Stimulated activated CD8-positive, alpha-beta memory T cell treated with anti-CD3 and anti-CD28 coated beads, Interleukin-2, amount 100 ng/mL, for 48 hours (primary cell): Measurements from ENCODE around the gene PES1.
"Not testable (repeated sequence)": the region's sequence is repeated elsewhere in the genome, so short reads cannot be mapped to it uniquely, and the experiment has no call there.

Experiments used
- DNase-seq, 2 donors: peaks; one replicate each; pipeline ENCODE4 v3.0.0-alpha.2; 2020; ENCODE audit warnings: low read depth in 2 of 2

PES1 gene

GRCh38 chr22:30591588-30592359 lies at the start of gene PES1:
TSS of gene PES1 (minus strand) at chr22:30591910. CDS start at chr22:30591833, 77 bp downstream.
- DNase-seq = peak; percentile 81 to 88

GRCh38 chr22:30640839-30641430 lies 49.2 kb upstream of the PES1 start:
- DNase-seq = no peak

GRCh38 chr22:30640361-30640760 lies 48.7 kb upstream of the PES1 start:
- no peak for DNase-seq

GRCh38 chr22:30637701-30638114 lies 46.0 kb upstream of the PES1 start:
- no peak for DNase-seq

GRCh38 chr22:30636226-30637077 lies 44.7 kb upstream of the PES1 start:
- DNase-seq = no peak

GRCh38 chr22:30635273-30636225 lies 43.8 kb upstream of the PES1 start, which contains the start of gene SLC35E4:
TSS of gene SLC35E4 (plus strand) at chr22:30635781. CDS start at chr22:30636451, 670 bp downstream.
- peak; percentile 95 to 97 for DNase-seq

GRCh38 chr22:30634471-30635233 lies 42.9 kb upstream of the PES1 start:
- DNase-seq = peak; percentile 82 to 88

- DNase-seq = not testable (repeated sequence)
Measured at GRCh38 chr22:30631469-30631868, 39.8 kb upstream of the PES1 start.

GRCh38 chr22:30628491-30628890 lies 36.8 kb upstream of the PES1 start:
- DNase-seq = no peak

- no peak for DNase-seq
Measured at GRCh38 chr22:30627471-30627870, 35.8 kb upstream of the PES1 start.

GRCh38 chr22:30626413-30626812 lies 34.7 kb upstream of the PES1 start:
- DNase-seq = no peak

- not testable (repeated sequence) for DNase-seq
Measured at GRCh38 chr22:30619909-30620308, 28.2 kb upstream of the PES1 start.

- no peak for DNase-seq
Measured at GRCh38 chr22:30617819-30618218, 26.1 kb upstream of the PES1 start.

- DNase-seq = no peak
Measured at GRCh38 chr22:30615543-30615954, 23.8 kb upstream of the PES1 start.

GRCh38 chr22:30614879-30615278 lies 23.2 kb upstream of the PES1 start:
- DNase-seq = no peak

- no peak for DNase-seq
Measured at GRCh38 chr22:30614268-30614667, 22.6 kb upstream of the PES1 start.

GRCh38 chr22:30612789-30613188 lies 21.1 kb upstream of the PES1 start:
- DNase-seq = no peak

- no peak for DNase-seq
Measured at GRCh38 chr22:30611197-30611596, 19.5 kb upstream of the PES1 start.

GRCh38 chr22:30610299-30610698 lies 18.6 kb upstream of the PES1 start:
- DNase-seq = no peak
